Measurements from ENCODE around the gene ELMOD1. TPM values are rescaled to one million over a fixed set of nuclear protein-coding genes. Genes with fewer than 3 reads are reported as not detected.

The ELMOD1 gene
- total RNA-seq, 1 experiment from 2014 or later = not detected

DNA sequence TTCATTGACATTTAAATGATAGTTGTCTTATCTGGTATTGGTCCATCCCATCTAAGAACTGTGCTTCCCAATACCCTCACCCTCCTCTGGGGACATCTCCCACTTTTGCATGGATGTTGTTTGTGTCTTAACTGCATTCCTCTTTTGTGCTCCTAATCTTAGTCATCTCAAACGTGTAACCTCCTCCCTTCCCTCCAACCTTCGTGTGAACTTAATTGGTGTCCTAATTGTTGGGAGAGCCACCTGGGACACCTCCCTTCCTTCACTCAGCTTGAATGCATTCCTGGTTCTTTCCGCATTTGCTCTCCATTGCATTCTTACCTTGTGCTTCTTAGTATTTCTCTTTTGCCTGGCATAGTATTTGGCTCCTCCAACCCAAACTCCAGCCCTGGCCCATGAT is 9.8 kb upstream of the ELMOD1 start:
- no peak for DNase-seq (ENCODE audit: extremely low read depth, low read depth)

DNA sequence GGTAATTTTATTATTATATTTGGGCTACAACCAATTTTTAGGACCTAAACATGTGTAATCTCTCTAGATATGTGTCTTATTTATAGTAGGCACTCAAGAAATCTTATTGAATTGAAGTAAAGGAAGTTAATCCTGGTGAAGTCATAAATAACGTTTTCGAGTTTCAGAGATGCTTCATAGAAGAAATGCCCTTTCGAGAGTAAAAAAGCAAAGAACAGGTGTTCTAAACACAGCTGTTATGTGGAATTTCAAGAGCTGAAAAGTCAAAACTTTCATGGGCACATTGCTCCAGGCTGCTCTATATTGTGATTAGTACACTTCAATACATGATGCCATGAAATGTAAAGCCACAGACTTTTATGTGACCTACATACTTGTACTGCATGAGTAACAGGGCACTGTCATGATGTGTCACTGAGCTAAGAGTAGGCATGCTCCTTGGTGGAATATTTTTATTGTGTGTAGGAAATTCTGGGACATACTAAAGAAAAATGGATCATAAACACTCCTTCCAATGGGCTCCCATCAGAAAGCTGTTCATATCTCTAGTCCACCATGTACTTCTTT is 7.2 kb upstream of the ELMOD1 start:
- DNase-seq (ENCODE audit: extremely low read depth, low read depth) = no peak

DNA sequence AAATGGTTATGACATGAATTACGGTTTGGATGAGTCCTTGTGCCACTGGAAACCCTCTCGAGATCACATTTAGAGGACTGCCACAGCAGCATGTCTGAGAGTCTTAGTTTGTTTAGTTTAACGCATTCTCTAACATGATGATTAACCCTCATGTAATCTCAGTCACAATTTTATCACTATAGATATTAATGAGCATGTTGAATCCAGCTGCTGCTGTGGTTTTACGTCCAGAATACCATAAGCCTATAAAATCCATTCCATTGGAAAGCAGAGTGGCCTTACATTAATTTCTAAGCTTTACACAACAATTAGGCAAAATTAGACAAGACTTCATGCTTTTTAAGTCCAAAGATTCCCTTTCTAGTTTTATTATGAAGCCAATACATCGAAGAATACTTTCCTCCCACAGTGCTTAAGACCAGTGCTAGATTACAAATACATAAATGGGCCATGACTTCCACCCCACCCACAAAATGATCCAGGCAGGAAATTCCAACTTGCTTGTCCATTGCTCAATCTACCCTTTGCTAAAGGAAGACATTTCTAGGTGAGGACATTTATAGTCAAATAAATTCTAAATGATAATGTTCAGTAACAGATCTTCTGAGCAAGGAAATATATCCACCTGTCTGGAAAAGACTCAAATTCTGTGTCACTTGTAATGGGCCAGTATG is 3.5 kb upstream of the ELMOD1 start:
- no peak for DNase-seq (ENCODE audit: extremely low read depth, low read depth)

DNA sequence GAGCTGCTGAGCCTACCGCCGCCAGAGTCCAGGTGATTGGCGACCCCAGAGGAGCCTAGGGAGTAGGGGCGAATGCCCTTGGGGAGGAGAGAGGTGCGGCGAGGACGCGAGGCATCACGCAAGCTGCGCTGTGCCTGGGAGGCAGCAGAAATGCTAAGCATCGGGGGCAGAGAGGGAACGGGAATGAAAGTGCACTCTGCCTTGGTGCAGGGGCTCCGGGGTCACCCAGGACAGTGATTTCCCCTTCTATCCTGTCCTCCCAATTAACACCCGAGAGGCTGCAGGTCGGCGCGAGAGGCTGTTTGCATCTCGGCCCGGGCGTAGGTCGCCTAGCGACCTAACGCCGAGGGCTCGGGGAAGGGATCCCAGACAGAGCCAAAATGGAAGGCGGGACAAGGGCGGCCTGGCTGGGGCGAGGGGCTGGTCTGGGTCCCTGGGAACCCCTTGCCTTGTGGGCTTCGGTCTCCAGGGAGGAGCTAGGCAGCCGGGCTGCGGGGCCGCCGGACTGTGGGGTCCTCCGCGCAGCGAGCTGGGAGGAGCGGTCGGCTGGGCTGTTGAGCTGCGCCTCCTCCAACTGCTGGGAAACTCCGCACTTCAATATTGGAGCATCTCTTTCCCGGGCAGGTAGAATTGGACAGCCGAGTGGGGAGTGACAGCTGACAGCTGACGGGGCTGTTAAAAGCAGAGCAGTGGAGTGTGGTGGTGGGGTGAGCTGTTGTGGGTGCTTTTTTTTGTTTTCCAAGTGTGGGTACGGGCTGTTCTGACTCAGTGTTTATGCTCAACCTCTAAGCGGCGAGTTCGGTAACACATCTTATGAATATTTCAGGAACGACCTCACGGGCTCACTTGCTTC is 657 bp downstream of the ELMOD1 start:
- DNase-seq (ENCODE audit: extremely low read depth, low read depth) = no peak

DNA sequence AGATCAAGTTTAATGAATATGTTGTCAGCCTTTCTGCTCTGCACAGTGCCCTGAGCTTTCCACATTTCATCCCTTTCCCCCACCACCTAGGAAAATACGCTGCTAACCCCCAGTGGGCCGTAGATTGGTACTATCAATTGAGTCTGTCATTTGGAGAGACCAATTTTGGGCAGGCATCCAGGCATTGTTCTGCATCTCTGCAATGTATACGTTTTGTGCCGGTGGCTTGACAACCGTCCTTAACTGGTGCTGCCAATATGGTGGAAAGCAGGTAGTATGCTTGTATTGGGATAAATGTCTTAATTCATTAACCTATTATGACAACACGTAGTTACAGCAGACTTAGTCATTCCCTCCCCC is 1.3 kb downstream of the ELMOD1 start:
- DNase-seq (ENCODE audit: extremely low read depth, low read depth) = no peak

- no peak for DNase-seq (ENCODE audit: extremely low read depth, low read depth)
These were observed 1.9 kb downstream of the ELMOD1 start for GRCh38 chr11:107592813-107593212.

DNA sequence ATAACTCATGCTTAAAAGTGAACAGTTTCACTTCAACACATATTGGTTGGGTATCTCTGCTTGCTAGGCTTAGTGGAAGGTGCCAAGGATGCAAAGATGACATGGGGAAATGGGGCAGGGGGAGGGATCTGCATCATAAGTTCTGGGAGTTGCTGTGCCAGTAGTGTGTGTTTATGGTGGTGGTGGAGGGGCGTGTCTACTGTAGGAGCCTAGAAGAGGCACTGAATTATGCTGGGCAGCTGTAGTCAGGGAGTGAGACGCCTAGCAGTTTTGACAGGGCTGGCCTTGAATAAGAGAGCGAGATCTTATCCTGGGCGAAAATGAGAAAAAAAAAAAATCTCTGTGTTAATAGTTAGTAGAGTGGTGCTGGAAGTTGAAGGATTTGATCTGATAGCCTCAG is 3.0 kb downstream of the ELMOD1 start:
- no peak for DNase-seq (ENCODE audit: extremely low read depth, low read depth)

- no peak for DNase-seq (ENCODE audit: extremely low read depth, low read depth)
These were observed 3.8 kb downstream of the ELMOD1 start for GRCh38 chr11:107594736-107595135.

GRCh38 chr11:107598225-107599139 is 7.5 kb downstream of the ELMOD1 start:
- DNase-seq (ENCODE audit: extremely low read depth, low read depth) = peak; percentile 19

DNA sequence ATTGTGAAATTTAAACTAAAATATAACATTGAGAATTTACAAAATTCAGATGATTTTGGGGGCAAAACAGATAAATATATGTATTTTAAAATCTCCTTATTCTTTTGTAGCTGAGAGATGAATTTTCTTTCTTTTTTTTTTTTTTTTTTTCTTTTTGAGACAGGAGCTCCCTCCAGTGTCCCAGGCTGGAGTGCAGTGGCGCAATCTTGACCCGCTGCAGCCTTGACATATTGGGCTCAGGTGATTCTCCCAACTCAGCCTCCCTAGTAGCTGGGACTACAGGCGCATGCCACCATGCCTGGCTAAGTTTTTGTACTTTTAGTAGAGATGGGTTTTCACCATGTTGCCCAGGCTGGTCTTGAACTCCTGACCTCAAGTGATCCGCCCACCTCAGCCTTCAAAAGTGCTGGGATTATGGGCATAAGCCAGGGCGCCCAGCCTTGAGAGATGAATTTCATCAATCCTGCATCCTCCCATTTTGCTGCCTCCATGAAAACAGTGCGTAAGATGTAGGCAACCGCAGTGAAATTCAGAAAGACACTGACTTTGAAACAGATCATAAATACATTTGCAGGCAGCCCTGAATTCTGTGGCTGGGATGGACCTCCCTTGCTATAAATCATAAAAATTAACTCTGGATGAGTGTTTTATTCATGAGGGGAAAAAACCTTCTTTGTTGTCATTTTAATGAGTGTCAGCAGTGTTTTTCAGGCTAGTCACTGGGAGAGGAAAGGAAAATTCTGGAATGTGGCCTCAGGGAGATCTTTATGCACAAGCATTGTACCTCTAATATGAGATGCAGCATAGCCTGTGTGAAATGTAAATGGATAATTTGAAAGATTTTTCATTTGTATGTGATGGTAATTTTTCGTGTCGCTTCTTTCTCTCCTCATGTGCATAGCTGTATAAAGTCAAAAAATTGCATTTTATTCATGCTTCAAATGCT is 14.4 kb downstream of the ELMOD1 start:
- DNase-seq (ENCODE audit: extremely low read depth, low read depth) = no peak

DNA sequence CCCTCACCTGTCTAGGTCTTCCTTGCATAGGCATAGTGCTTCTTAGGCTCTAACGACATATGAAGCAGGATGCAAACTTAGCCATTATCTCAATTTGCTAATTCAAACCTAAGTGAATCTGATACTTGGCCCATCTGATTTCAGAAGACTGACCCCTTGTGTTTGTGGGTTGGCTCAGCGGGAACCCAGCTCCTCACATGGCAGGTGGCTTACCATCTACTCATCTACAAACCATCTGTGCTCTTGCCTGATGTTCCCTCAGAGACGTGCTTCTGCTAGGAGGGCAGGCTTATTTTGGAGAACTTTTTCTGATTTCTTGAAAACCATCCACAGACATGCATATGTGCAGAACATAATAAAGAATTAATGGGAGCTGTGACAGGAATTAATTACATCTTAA is 15.2 kb downstream of the ELMOD1 start:
- DNase-seq (ENCODE audit: extremely low read depth, low read depth) = no peak

DNA sequence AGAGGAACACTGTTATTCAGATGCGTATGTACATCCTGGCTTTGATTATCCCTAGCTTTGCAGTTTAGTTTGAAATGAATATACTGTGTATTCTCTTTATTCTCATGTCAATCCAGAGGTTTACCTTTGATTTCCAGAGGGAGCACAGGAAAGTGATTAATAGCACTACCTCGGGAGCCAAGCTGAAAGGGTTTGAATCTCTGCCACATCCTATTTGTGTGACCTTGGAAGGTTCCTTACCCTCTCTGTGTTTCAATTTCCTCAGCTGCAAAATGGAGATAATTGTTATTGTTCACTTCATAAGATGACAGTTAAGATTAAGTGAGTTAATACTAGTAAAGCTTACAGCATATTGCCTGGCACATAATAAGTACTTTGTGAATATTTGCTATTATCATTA is 17.9 kb downstream of the ELMOD1 start:
- no peak for DNase-seq (ENCODE audit: extremely low read depth, low read depth)

- no peak for DNase-seq (ENCODE audit: extremely low read depth, low read depth)
These were observed 18.7 kb downstream of the ELMOD1 start for GRCh38 chr11:107609400-107610218.

GRCh38 chr11:107612445-107612844 is 21.5 kb downstream of the ELMOD1 start:
- no peak for DNase-seq (ENCODE audit: extremely low read depth, low read depth)

- no peak for DNase-seq (ENCODE audit: extremely low read depth, low read depth)
These were observed 29.0 kb downstream of the ELMOD1 start for GRCh38 chr11:107619926-107620325.

DNA sequence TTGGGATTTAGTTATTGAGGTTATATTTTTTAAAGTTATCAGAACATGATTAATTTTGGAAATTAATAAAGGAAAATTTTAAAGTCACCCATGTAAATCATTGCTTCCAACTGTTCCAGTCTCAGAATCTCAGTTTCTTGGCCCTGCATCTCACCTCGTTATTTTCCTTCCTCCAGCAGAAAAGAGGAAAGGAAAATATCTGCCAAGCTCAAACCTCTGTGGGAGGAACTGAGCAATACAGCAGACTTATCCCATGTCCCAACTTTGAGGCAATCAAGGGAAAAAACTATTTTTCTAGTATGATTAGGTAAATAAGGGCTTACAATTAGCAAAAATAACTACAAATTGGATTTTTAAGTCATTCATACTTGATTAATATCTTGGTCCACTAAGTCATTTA is 30.1 kb downstream of the ELMOD1 start:
- no peak for DNase-seq (ENCODE audit: extremely low read depth, low read depth)

- DNase-seq (ENCODE audit: extremely low read depth, low read depth) = no peak
These were observed 32.2 kb downstream of the ELMOD1 start for GRCh38 chr11:107623183-107623582.

GRCh38 chr11:107624983-107625684 is 34.2 kb downstream of the ELMOD1 start:
- DNase-seq (ENCODE audit: extremely low read depth, low read depth) = no peak
